ENCODE results near the gene ITGA2B.
"Not testable (repeated sequence)": the region's sequence is repeated elsewhere in the genome, so short reads cannot be mapped to it uniquely, and the experiment has no call there.

- TF ChIP-seq, protein P1, sequence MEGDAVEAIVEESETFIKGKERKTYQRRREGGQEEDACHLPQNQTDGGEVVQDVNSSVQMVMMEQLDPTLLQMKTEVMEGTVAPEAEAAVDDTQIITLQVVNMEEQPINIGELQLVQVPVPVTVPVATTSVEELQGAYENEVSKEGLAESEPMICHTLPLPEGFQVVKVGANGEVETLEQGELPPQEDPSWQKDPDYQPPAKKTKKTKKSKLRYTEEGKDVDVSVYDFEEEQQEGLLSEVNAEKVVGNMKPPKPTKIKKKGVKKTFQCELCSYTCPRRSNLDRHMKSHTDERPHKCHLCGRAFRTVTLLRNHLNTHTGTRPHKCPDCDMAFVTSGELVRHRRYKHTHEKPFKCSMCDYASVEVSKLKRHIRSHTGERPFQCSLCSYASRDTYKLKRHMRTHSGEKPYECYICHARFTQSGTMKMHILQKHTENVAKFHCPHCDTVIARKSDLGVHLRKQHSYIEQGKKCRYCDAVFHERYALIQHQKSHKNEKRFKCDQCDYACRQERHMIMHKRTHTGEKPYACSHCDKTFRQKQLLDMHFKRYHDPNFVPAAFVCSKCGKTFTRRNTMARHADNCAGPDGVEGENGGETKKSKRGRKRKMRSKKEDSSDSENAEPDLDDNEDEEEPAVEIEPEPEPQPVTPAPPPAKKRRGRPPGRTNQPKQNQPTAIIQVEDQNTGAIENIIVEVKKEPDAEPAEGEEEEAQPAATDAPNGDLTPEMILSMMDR (IDR thresholded peaks at IDR 0.05; ENCODE audit: control extremely low read depth in 1 of 3, insufficient read depth in 1 of 3, low read depth in 1 of 3, low read length in 3 of 3), result not testable (repeated sequence)
- not testable (repeated sequence) for TF ChIP-seq POLR2A (IDR thresholded peaks at IDR 0.05; ENCODE audit: control extremely low read depth in 1 of 2, low read depth in 2 of 2, low read length in 2 of 2); SIN3A (conservative IDR thresholded peaks at IDR 0.05 in 1 of 2, IDR thresholded peaks at IDR 0.05 in 1 of 2; ENCODE audit: low read depth in 1 of 2, low read length in 2 of 2); JUN (IDR thresholded peaks at IDR 0.05; ENCODE audit: low read depth, low read length); HDAC6 (IDR thresholded peaks at IDR 0.05; ENCODE audit: low read depth, low read length); PHF8 (conservative IDR thresholded peaks at IDR 0.05; ENCODE audit: low read depth, low read length)
Observed at GRCh38 chr17:44365051-44365450, 24.4 kb downstream of the ITGA2B start.
